ENCODE results near the gene SH2B3. TPM values are rescaled to one million over a fixed set of nuclear protein-coding genes. Genes with fewer than 3 reads are reported as not detected.

Gene SH2B3
- total RNA-seq, 1 experiment from 2014 or later: 40.3 TPM

GRCh38 chr12:111442301-111443045, 36.8 kb downstream of the SH2B3 start:
- TF ChIP-seq CTCF (conservative IDR thresholded peaks at IDR 0.05): no peak
- Histone ChIP-seq H3K23me2 (ENCODE audit: insufficient read length, low read depth, low read length, poor library complexity, severe bottlenecking) (no peaks in the 10 kb centered on the region), H3K27ac (ENCODE audit: insufficient read length, low read depth, low read length) (no peak overlapping the region), H2BK15ac (ENCODE audit: low read depth, low read length) (no peak overlapping the region), H3K9me3 (ENCODE audit: control insufficient read depth, low read depth, low read length) (no peaks in the 10 kb centered on the region), H3K18ac (ENCODE audit: insufficient read length, low read depth, low read length) (no peak overlapping the region), H3K56ac (ENCODE audit: insufficient read length, low read depth, low read length) (no peak overlapping the region), H3K4ac (ENCODE audit: low read depth, low read length) (no peak overlapping the region), H2AK5ac (ENCODE audit: insufficient read length, low read length) (no peak overlapping the region), H3K9ac (ENCODE audit: extremely low read depth, insufficient read length, low read length) (no peak overlapping the region), H3K27me3 (ENCODE audit: insufficient read depth, low read length) (no peaks in the 10 kb centered on the region), H2AFZ (ENCODE audit: low read length) (no peak overlapping the region), H4K20me1 (ENCODE audit: control insufficient read depth, insufficient read depth, insufficient read length) (no peaks in the 10 kb centered on the region), H3K79me1 (ENCODE audit: insufficient read depth, low read depth, low read length, poor library complexity, severe bottlenecking) (no peaks in the 10 kb centered on the region), H4K5ac (ENCODE audit: insufficient read length, low read depth, low read length) (no peak overlapping the region), H3K14ac (ENCODE audit: insufficient read depth, low read length) (no peak overlapping the region), H3K23ac (ENCODE audit: insufficient read length, low read depth, low read length) (no peak overlapping the region), H4K91ac (ENCODE audit: insufficient read length, low read depth, low read length) (no peak overlapping the region), H2BK120ac (ENCODE audit: low read depth, low read length, poor library complexity, severe bottlenecking) (no peak overlapping the region), H4K8ac (replicated peaks; ENCODE audit: insufficient read length, low read depth, low read length) (no peak overlapping the region), H3K4me2 (ENCODE audit: insufficient read depth, insufficient read length, low read length) (no peak overlapping the region), H3K4me1 (ENCODE audit: insufficient read depth, low read length) (no peaks in the 10 kb centered on the region; the same call in 1 of the 2 replicates), H2BK12ac (ENCODE audit: insufficient read length, low read depth, low read length) (no peak overlapping the region), H3K79me2 (ENCODE audit: insufficient read depth, low read length) (no peaks in the 10 kb centered on the region; the same call in 1 of the 2 replicates), H2BK5ac (ENCODE audit: insufficient read length, low read length) (no peak overlapping the region), H3T11ph (ENCODE audit: low read length) (no peak overlapping the region), H2BK20ac (ENCODE audit: low read depth, low read length, poor library complexity, severe bottlenecking) (no peak overlapping the region)
- H3K27me3 Mint-ChIP-seq (ENCODE audit: low read depth): no peaks in the 10 kb centered on the region
- no CpG with 5 or more reads among the region's 10 CpGs for WGBS (ENCODE audit: extremely low coverage, insufficient read length, low lambda C conversion rate)
- peak overlapping the region; percentile 72 to 91 (median 79) for H3K27ac Mint-ChIP-seq
- peak; percentile 36 for DNase-seq
- no peaks in the 10 kb centered on the region for H3K9me3 Mint-ChIP-seq
- peaks cover 6 to 29% (median 28%) of the 10 kb centered on the region in 3 experiments; a peak in 6 of 7 replicates for H3K36me3 Mint-ChIP-seq (ENCODE audit: insufficient read depth in 1 of 3, low read depth in 3 of 3)
- no peak overlapping the region for H3K4me3 Mint-ChIP-seq
- H3K4me1 Mint-ChIP-seq: peaks cover 37 to 41% of the 10 kb centered on the region in 2 experiments

All from H9 (cell line).